ENCODE results near the gene SEC16B. TPM values are rescaled to one million over a fixed set of nuclear protein-coding genes. Genes with fewer than 3 reads are reported as not detected.

SEC16B gene
- total RNA-seq, 2 donors from 2014 or later = 0.90 to 1.7 TPM

DNA sequence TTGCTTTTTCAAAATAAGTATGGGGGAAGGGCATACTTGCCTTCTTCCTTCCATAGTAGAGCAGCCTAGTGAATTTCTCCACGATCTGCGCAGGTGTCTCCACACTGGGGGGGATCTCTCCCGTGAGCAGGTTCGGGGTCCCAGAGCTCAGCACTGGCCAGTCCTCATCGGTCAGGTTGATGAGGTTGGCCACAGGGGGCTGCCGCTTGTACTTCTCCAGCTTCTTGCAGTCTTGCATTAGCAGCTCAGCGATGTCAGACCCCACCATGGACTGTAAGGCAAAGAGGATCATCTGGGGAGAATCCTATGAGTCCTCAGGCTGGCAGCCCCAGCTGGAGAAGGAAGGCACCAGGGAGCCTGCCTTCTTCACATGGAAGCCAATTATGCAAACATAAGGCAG is 11.8 kb downstream of the SEC16B start:
- H3K9ac ChIP-seq (ENCODE audit: extremely low read depth, low read length, poor library complexity, severe bottlenecking) = no peak overlapping the region
- 94 to 97% methylated on average over 5 to 7 of the region's 7 CpGs for WGBS, 2 experiments (ENCODE audit: insufficient coverage in 1 of 2, insufficient read length in 1 of 2)
- Mint-ChIP-seq H3K4me3 (no peak overlapping the region), H3K9me3 (no peaks in the 10 kb centered on the region), H3K36me3 (ENCODE audit: low read depth) (no peaks in the 10 kb centered on the region), H3K27ac (no peak overlapping the region), H3K4me1 (no peaks in the 10 kb centered on the region), H3K27me3 (ENCODE audit: insufficient read depth) (no peaks in the 10 kb centered on the region)
- H3K9me3 ChIP-seq (ENCODE audit: control insufficient read depth, low read length) = no peaks in the 10 kb centered on the region
- no peaks in the 10 kb centered on the region for H3K27me3 ChIP-seq (ENCODE audit: control insufficient read depth, insufficient read depth, low read length, poor library complexity, severe bottlenecking)
- no peak overlapping the region for H3K4me3 ChIP-seq (ENCODE audit: low read length)
- H3K27ac ChIP-seq (ENCODE audit: low read depth, low read length) = peak overlapping the region; percentile 41
- no peak for DNase-seq
- H3K36me3 ChIP-seq (ENCODE audit: control insufficient read depth, insufficient read depth, low read length) = no peaks in the 10 kb centered on the region
- H3K4me1 ChIP-seq (ENCODE audit: control insufficient read depth, insufficient read depth, low read length) = no peaks in the 10 kb centered on the region
- TF ChIP-seq, protein P1, sequence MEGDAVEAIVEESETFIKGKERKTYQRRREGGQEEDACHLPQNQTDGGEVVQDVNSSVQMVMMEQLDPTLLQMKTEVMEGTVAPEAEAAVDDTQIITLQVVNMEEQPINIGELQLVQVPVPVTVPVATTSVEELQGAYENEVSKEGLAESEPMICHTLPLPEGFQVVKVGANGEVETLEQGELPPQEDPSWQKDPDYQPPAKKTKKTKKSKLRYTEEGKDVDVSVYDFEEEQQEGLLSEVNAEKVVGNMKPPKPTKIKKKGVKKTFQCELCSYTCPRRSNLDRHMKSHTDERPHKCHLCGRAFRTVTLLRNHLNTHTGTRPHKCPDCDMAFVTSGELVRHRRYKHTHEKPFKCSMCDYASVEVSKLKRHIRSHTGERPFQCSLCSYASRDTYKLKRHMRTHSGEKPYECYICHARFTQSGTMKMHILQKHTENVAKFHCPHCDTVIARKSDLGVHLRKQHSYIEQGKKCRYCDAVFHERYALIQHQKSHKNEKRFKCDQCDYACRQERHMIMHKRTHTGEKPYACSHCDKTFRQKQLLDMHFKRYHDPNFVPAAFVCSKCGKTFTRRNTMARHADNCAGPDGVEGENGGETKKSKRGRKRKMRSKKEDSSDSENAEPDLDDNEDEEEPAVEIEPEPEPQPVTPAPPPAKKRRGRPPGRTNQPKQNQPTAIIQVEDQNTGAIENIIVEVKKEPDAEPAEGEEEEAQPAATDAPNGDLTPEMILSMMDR (conservative IDR thresholded peaks at IDR 0.05) = no peak

DNA sequence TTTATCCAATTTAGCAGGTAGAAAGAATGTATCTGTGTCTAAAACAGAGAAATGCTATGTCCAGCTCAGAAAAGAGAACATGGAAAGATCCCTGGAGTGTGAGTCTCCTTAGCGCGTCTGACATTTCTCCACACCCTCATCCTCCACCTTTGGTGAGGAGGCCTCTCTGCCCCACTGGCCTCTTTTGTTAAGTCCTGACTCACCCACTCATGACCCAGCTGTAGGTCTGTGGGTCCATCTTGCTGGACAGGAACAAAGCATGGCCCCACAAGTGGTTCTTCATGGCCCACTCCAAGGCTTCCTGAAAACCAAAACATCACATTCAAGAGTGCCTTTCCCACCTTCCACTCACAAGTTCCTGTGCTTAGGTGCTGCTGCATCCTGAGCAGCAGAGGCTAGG is 15.8 kb downstream of the SEC16B start:
- no peaks in the 10 kb centered on the region for H3K4me1 Mint-ChIP-seq
- no peaks in the 10 kb centered on the region for H3K36me3 Mint-ChIP-seq (ENCODE audit: low read depth)
- no peak for DNase-seq
- Histone ChIP-seq H3K36me3 (ENCODE audit: control insufficient read depth, insufficient read depth, low read length) (no peaks in the 10 kb centered on the region), H3K4me1 (ENCODE audit: control insufficient read depth, insufficient read depth, low read length) (no peaks in the 10 kb centered on the region), H3K27me3 (ENCODE audit: control insufficient read depth, insufficient read depth, low read length, poor library complexity, severe bottlenecking) (peaks cover 4% of the 10 kb centered on the region), H3K9me3 (ENCODE audit: control insufficient read depth, low read length) (no peaks in the 10 kb centered on the region), H3K27ac (ENCODE audit: low read depth, low read length) (no peak overlapping the region), H3K4me3 (ENCODE audit: low read length) (no peak overlapping the region), H3K9ac (ENCODE audit: extremely low read depth, low read length, poor library complexity, severe bottlenecking) (no peak overlapping the region)
- TF ChIP-seq, protein P1 (conservative IDR thresholded peaks at IDR 0.05) = no peak
- H3K9me3 Mint-ChIP-seq = no peaks in the 10 kb centered on the region
- peaks cover 2% of the 10 kb centered on the region for H3K27me3 Mint-ChIP-seq (ENCODE audit: insufficient read depth)
- H3K27ac Mint-ChIP-seq = no peak overlapping the region
- WGBS, 2 experiments (ENCODE audit: insufficient coverage in 1 of 2, insufficient read length in 1 of 2) = 96 to 100% methylated on average over 2 of the region's 2 CpGs
- no peak overlapping the region for H3K4me3 Mint-ChIP-seq

DNA sequence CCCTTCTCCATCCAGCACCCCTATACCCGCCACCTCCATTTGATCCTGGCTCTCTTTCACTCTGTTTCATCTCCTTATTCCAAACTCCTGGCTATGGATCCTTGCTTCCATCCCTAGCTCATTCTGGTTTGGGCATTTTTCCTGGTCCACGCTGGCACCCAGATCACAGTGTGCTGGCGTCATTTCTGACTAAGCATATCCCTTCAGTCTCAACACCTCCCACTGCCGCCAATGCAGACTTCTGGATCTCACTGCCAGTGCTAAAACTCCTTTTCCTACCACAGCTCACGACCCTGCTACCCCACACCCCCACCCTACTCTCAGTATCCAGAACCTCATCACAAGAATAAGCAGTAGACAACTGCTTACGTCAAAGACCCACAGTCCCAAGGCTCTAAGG is 16.3 kb downstream of the SEC16B start:
- H3K9me3 ChIP-seq (ENCODE audit: control insufficient read depth, low read length) = no peaks in the 10 kb centered on the region
- H3K36me3 ChIP-seq (ENCODE audit: control insufficient read depth, insufficient read depth, low read length) = no peaks in the 10 kb centered on the region
- H3K9me3 Mint-ChIP-seq = no peaks in the 10 kb centered on the region
- TF ChIP-seq, protein P1 (conservative IDR thresholded peaks at IDR 0.05) = no peak
- no peak overlapping the region for H3K27ac ChIP-seq (ENCODE audit: low read depth, low read length)
- H3K36me3 Mint-ChIP-seq (ENCODE audit: low read depth) = no peaks in the 10 kb centered on the region
- no peak overlapping the region for H3K4me3 Mint-ChIP-seq
- WGBS, 2 experiments (ENCODE audit: insufficient coverage in 1 of 2, insufficient read length in 1 of 2) = 90 to 92% methylated on average over 4 to 6 of the region's 6 CpGs
- peaks cover 2% of the 10 kb centered on the region for H3K27me3 Mint-ChIP-seq (ENCODE audit: insufficient read depth)
- H3K4me1 ChIP-seq (ENCODE audit: control insufficient read depth, insufficient read depth, low read length) = no peaks in the 10 kb centered on the region
- DNase-seq = no peak
- peaks cover 4% of the 10 kb centered on the region for H3K27me3 ChIP-seq (ENCODE audit: control insufficient read depth, insufficient read depth, low read length, poor library complexity, severe bottlenecking)
- no peak overlapping the region for H3K9ac ChIP-seq (ENCODE audit: extremely low read depth, low read length, poor library complexity, severe bottlenecking)
- no peaks in the 10 kb centered on the region for H3K4me1 Mint-ChIP-seq
- no peak overlapping the region for H3K27ac Mint-ChIP-seq
- H3K4me3 ChIP-seq (ENCODE audit: low read length) = no peak overlapping the region

Data from endodermal cell (in vitro differentiated cells).